Activated naive CD8-positive, alpha-beta T cell treated with anti-CD3 and anti-CD28 coated beads, Interleukin-2, amount 50 U/mL, for 16 hours (primary cell): ENCODE results near the gene FZD8.

Source experiments
- DNase-seq: peaks from one replicate; pipeline ENCODE4 v3.0.0-alpha.2; 2020; ENCODE audit warnings: low read depth, low spot score

The FZD8 gene

GRCh38 chr10:35606430-35606829 is 35.7 kb downstream of the FZD8 start:
- DNase-seq: no peak

- no peak for DNase-seq
Observed at GRCh38 chr10:35605191-35605590, 36.9 kb downstream of the FZD8 start, which contains the start of gene GJD4. TSS of gene GJD4 (plus strand) at chr10:35605341. CDS start at chr10:35605568, 227 bp downstream.

GRCh38 chr10:35600193-35600592 is 41.9 kb downstream of the FZD8 start:
- no peak for DNase-seq

- no peak for DNase-seq
Observed at GRCh38 chr10:35598379-35598778, 43.7 kb downstream of the FZD8 start.

- DNase-seq: no peak
Observed at GRCh38 chr10:35595106-35595505, 47.0 kb downstream of the FZD8 start.

- no peak for DNase-seq
Observed at GRCh38 chr10:35594115-35595079, 47.7 kb downstream of the FZD8 start.

- DNase-seq: no peak
Observed at GRCh38 chr10:35592441-35592840, 49.7 kb downstream of the FZD8 start.

- DNase-seq: no peak
Observed at GRCh38 chr10:35588836-35589235, 53.3 kb downstream of the FZD8 start.
